T-helper 2 cell treated with Interferon-gamma antibody and Interleukin-4, amounts not matched to agents 5 μg/mL and 100 μg/mL, for 36 hours (primary cell): Measurements from ENCODE around the gene FCN2.

Experiments used
- DNase-seq: peaks from one replicate; pipeline ENCODE4 v3.0.0; 2021; ENCODE audit warnings: low spot score
- H3K27ac Mint-ChIP-seq: one replicate; pipeline ENCODE4 v1.8.0; 2021; ENCODE audit warnings: mild to moderate bottlenecking, mixed read lengths
- H3K27me3 Mint-ChIP-seq: one replicate; pipeline ENCODE4 v1.8.0; 2021; ENCODE audit warnings: low read depth, mixed read lengths
- H3K36me3 Mint-ChIP-seq: one replicate; pipeline ENCODE4 v1.8.0; 2021; ENCODE audit warnings: low read depth, mixed read lengths
- H3K4me1 Mint-ChIP-seq: one replicate; pipeline ENCODE4 v1.8.0; 2021; ENCODE audit warnings: low read depth, mixed read lengths
- H3K4me3 Mint-ChIP-seq: one replicate; pipeline ENCODE4 v1.8.0; 2022; ENCODE audit warnings: mild to moderate bottlenecking, moderate library complexity, mixed read lengths
- H3K9me3 Mint-ChIP-seq: one replicate; pipeline ENCODE4 v1.8.0; 2021; ENCODE audit warnings: mixed read lengths

The FCN2 gene

DNA sequence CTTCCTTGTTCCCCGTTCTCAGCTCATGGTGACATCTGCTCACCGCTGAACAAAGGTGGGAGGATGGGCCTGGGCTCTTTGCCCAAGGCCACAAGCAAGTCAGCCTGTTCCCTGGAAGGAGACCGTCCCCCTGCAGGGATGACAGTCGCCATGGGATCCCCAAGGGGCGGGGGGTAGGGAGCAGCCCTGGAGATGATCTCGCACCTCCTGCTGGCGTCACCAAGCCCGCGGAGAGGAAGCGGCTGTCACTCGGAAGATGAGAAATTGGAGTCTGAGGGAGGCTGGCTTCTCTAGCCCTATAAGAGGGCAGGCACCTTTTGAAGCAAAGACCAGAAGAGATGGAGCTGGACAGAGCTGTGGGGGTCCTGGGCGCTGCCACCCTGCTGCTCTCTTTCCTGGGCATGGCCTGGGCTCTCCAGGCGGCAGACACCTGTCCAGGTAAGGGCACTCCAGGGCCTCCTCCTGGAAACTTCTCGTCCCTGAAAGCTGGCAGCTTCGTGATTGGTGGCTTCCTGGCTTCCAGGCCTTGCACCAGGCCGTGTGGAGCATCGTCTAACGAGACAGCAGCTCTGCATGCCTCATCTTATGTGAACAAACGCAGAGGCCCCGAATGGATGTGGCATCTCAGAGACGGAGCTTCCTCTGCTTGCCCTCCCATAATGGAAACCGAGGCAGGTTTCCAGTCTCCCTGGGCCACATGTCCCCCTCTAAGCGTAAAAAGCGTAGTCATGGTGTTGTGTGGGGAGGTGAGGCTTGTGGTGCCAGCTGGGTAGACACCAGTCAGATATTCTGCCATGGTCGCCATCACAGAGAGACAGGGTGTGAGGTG is at the start of gene FCN2:
TSS of gene FCN2 (plus strand) at position 327 of the 829 bp plus-strand sequence. CDS start at position 339, 12 bp downstream.
- DNase-seq: no peak
- no peaks in the 10 kb centered on the region for H3K4me1 Mint-ChIP-seq
- no peak within 1 kb of the TSS for H3K4me3 Mint-ChIP-seq
- H3K36me3 Mint-ChIP-seq: no peaks in the 10 kb centered on the region
- H3K27ac Mint-ChIP-seq: no peak within 1 kb of the TSS
- H3K9me3 Mint-ChIP-seq: no peaks in the 10 kb centered on the region
- H3K27me3 Mint-ChIP-seq: no peaks in the 10 kb centered on the region

GRCh38 chr9:134830926-134831720 is 49.5 kb upstream of the FCN2 start:
- Mint-ChIP-seq H3K4me1 (no peaks in the 10 kb centered on the region), H3K27ac (no peak overlapping the region), H3K4me3 (no peak overlapping the region), H3K9me3 (no peaks in the 10 kb centered on the region), H3K36me3 (no peaks in the 10 kb centered on the region), H3K27me3 (no peaks in the 10 kb centered on the region)
- no peak for DNase-seq

GRCh38 chr9:134832471-134832870 is 48.1 kb upstream of the FCN2 start:
- no peak for DNase-seq
- Mint-ChIP-seq H3K4me3 (no peak overlapping the region), H3K27me3 (no peaks in the 10 kb centered on the region), H3K4me1 (no peaks in the 10 kb centered on the region), H3K9me3 (no peaks in the 10 kb centered on the region), H3K27ac (no peak overlapping the region), H3K36me3 (no peaks in the 10 kb centered on the region)

- no peaks in the 10 kb centered on the region for H3K27me3 Mint-ChIP-seq
- H3K9me3 Mint-ChIP-seq: no peaks in the 10 kb centered on the region
- DNase-seq: no peak
- no peak overlapping the region for H3K27ac Mint-ChIP-seq
- no peaks in the 10 kb centered on the region for H3K36me3 Mint-ChIP-seq
- H3K4me3 Mint-ChIP-seq: no peak overlapping the region
- H3K4me1 Mint-ChIP-seq: no peaks in the 10 kb centered on the region
These were observed 47.2 kb upstream of the FCN2 start for GRCh38 chr9:134833294-134833880.

GRCh38 chr9:134834217-134834956 is 46.2 kb upstream of the FCN2 start:
- Mint-ChIP-seq H3K27ac (no peak overlapping the region), H3K4me1 (no peaks in the 10 kb centered on the region), H3K36me3 (no peaks in the 10 kb centered on the region), H3K27me3 (no peaks in the 10 kb centered on the region), H3K9me3 (no peaks in the 10 kb centered on the region), H3K4me3 (no peak overlapping the region)
- no peak for DNase-seq

DNA sequence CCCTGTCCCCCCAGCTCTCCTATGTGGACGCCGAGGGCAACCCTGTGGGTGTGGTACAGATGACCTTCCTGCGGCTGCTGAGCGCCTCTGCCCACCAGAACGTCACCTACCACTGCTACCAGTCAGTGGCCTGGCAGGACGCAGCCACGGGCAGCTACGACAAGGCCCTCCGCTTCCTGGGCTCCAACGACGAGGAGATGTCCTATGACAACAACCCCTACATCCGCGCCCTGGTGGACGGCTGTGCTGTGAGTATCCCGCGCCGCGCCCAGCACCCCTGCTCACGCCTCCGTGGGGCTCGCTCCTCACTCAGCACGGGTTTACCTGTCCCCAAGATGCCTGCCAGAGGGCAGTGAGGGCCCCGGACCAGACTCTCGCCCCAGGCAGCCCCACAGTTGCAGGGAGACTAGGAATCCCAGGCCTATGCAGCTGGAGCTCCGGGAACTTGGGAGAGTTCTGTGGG is 45.6 kb upstream of the FCN2 start:
- Mint-ChIP-seq H3K4me3 (no peak overlapping the region), H3K9me3 (no peaks in the 10 kb centered on the region), H3K27ac (no peak overlapping the region), H3K36me3 (no peaks in the 10 kb centered on the region), H3K4me1 (no peaks in the 10 kb centered on the region), H3K27me3 (no peaks in the 10 kb centered on the region)
- no peak for DNase-seq

DNA sequence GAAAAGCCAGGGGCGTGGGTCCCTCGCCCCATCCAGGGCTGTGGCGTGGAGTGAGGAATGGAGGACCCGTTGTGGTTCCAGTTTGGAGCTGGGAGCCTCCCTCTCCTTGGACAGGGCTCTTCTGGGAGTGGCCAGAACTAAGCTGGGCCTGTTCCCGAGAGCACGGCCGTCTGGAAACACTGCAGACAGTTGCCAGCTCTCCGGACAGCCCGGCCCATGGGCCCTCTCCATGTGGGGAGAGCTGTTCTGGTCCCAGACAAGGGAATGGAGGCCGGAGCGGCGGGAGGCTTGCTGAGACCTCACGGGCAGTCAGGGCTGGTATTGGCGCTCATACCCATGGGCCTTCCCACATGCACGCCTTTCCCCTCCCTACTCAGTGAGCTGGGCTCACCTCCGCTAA is 45.2 kb upstream of the FCN2 start:
- Mint-ChIP-seq H3K27me3 (no peaks in the 10 kb centered on the region), H3K36me3 (no peaks in the 10 kb centered on the region), H3K4me1 (no peaks in the 10 kb centered on the region), H3K27ac (no peak overlapping the region), H3K9me3 (no peaks in the 10 kb centered on the region), H3K4me3 (no peak overlapping the region)
- DNase-seq: no peak

- H3K4me3 Mint-ChIP-seq: no peak overlapping the region
- no peaks in the 10 kb centered on the region for H3K27me3 Mint-ChIP-seq
- DNase-seq: no peak
- no peaks in the 10 kb centered on the region for H3K9me3 Mint-ChIP-seq
- H3K36me3 Mint-ChIP-seq: no peaks in the 10 kb centered on the region
- no peaks in the 10 kb centered on the region for H3K4me1 Mint-ChIP-seq
- H3K27ac Mint-ChIP-seq: no peak overlapping the region
These were observed 44.6 kb upstream of the FCN2 start for GRCh38 chr9:134835987-134836386.

GRCh38 chr9:134836406-134836970 is 44.1 kb upstream of the FCN2 start:
- Mint-ChIP-seq H3K27me3 (no peaks in the 10 kb centered on the region), H3K4me3 (no peak overlapping the region), H3K4me1 (no peaks in the 10 kb centered on the region), H3K27ac (no peak overlapping the region), H3K9me3 (no peaks in the 10 kb centered on the region), H3K36me3 (no peaks in the 10 kb centered on the region)
- DNase-seq: no peak

DNA sequence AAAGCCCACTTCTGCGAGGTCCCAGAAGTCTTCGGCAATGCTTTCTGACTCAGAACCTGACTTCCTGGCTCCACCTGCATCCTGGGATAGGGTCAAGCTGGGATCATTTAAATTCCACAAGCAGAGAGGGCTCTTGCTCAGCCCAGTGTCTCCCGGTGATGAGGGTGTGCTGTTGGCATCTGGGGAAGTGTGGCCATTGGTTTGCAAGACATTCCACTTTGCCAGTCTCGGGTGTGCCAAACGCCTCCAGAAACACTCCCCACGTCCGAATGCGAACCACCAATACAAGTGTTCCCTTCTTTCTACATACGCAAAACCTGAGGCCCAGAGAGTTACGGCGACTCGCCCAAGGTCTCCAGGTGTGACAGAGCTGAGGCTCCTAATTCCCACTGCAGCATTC is 43.1 kb upstream of the FCN2 start:
- no peaks in the 10 kb centered on the region for H3K9me3 Mint-ChIP-seq
- no peak overlapping the region for H3K4me3 Mint-ChIP-seq
- H3K4me1 Mint-ChIP-seq: no peaks in the 10 kb centered on the region
- no peak overlapping the region for H3K27ac Mint-ChIP-seq
- H3K27me3 Mint-ChIP-seq: no peaks in the 10 kb centered on the region
- no peak for DNase-seq
- H3K36me3 Mint-ChIP-seq: no peaks in the 10 kb centered on the region

DNA sequence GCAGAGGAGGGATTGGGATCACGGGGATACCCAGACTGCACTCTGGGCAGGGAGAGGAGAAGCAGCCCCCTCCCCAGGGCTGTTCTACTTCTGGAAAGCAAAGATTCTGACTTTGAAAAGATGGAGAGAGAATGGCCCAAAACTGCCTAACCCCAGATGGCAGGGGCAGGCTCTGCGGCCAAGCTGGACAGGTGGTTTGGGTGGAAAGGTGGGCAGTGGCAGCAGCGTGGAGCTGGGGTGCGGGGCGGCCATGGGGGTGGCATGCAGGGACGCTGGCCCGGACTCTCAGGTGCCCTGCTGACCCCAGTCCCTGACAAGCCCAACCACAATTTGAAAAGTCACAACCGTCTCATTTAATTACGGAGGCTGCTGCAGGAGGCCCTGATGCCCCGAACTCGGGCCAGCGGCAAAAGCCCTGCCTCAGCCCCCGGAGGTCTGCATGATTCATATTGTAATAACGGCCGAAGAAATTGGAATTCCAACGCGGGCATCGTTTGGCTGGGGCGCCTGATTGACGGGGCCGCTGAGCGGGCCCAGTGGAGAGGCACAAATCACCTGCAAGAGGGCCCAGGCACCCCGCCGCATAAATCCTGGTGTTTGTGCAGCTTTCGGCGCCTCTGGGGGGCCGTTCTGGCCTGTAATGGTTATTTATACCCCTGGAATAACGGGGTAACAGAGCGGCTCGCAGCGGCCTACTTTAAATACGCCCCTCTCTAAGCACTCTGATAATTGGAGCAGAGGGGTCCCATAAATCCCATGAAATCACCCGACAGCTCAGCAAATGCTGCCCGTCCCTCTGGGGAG is 41.8 kb upstream of the FCN2 start:
- no peaks in the 10 kb centered on the region for H3K27me3 Mint-ChIP-seq
- DNase-seq: no peak
- no peaks in the 10 kb centered on the region for H3K36me3 Mint-ChIP-seq
- no peak overlapping the region for H3K4me3 Mint-ChIP-seq
- no peak overlapping the region for H3K27ac Mint-ChIP-seq
- H3K9me3 Mint-ChIP-seq: no peaks in the 10 kb centered on the region
- H3K4me1 Mint-ChIP-seq: no peaks in the 10 kb centered on the region

DNA sequence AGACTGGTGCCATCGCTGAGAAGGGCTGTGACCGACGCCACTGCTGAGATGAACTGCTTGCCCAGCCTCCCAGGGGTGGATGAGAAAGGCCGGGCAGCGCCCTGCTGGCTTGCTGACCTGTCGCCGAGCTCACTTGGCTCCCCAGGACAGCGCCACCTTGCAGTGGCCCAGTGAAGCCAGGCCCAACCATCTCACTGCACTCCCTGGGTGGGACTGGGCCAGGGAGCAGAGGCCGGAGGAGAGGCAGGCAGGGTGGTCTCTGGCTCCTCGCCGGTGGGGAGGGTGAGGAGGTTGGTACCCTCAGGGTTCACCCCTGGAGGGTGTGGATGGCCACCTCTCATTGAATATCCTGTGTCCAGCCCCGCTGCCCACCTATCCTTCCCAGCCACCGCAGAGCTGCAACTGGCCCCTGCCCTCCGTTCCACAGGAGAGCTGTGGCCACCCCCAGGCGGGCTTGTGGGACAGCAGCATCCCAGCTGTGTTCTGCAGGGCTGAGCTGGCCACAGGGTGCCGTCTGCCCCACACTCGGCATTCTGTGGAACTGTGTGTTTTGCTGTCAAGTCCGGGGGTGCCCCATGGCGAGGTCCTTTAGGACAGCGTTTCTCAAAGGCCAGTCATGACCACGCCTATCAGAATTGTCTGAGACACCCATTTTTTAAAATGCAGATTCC is 41.0 kb upstream of the FCN2 start:
- H3K4me1 Mint-ChIP-seq: no peaks in the 10 kb centered on the region
- DNase-seq: no peak
- no peaks in the 10 kb centered on the region for H3K9me3 Mint-ChIP-seq
- H3K36me3 Mint-ChIP-seq: no peaks in the 10 kb centered on the region
- no peak overlapping the region for H3K4me3 Mint-ChIP-seq
- H3K27ac Mint-ChIP-seq: no peak overlapping the region
- no peaks in the 10 kb centered on the region for H3K27me3 Mint-ChIP-seq
